Measurements from ENCODE around the gene GSX2.

GRCh38 chr4:54058171-54058570 lies 41.8 kb upstream of the GSX2 start:
- TF ChIP-seq CTCF (optimal IDR thresholded peaks at IDR 0.05 in 1 of 3, IDR thresholded peaks at IDR 0.05 in 1 of 3, conservative IDR thresholded peaks at IDR 0.05 in 1 of 3; ENCODE audit: extremely low read depth in 1 of 3, insufficient read depth in 2 of 3, low read length in 3 of 3): no peak
- no peak for TF ChIP-seq EZH2 (IDR thresholded peaks at IDR 0.05; ENCODE audit: low read length)
